H1 (cell line): ENCODE results near the gene RASSF4.

Experiments
- GABPA ChIP-seq: IDR thresholded peaks from 2 replicates; pipeline ENCODE4 v1.6.1; 2011; ENCODE audit warnings: mild to moderate bottlenecking, low read length, moderate library complexity, borderline replicate concordance; ENCODE audit not compliant: insufficient read depth
- SIN3A ChIP-seq, 2 experiments: IDR thresholded peaks in 1 of 2; conservative IDR thresholded peaks in 1 of 2; 2 replicates each; pipeline ENCODE4 v1.6.1; 2011 to 2012; ENCODE audit warnings: low read length in 2 of 2, improper control_type of control experiment in 1 of 2, low read depth in 1 of 2, mild to moderate bottlenecking in 1 of 2
- SUZ12 ChIP-seq: fragments of 200-600 bp; sonication (generic); IDR thresholded peaks from 2 replicates; pipeline ENCODE4 v1.6.1; 2012; ENCODE audit warnings: mild to moderate bottlenecking, inconsistent platforms, low read length, moderate library complexity, mixed read lengths
- TF ChIP-seq, protein P1 (sequence below), 3 experiments: IDR thresholded peaks; 1 replicate in 2 of 3; 2 replicates in 1 of 3; pipeline versions ENCODE4 v1.5.1 to v1.6.1; 2011; ENCODE audit warnings: low read length in 3 of 3, mild to moderate bottlenecking in 3 of 3, inconsistent platforms in 2 of 3, low read depth in 1 of 3, moderate library complexity in 1 of 3; ENCODE audit not compliant: insufficient read depth in 1 of 3; ENCODE audit errors: control extremely low read depth in 1 of 3

GRCh38 chr10:44969854-44970253 is 10.3 kb downstream of the RASSF4 start:
- TF ChIP-seq SIN3A (conservative IDR thresholded peaks at IDR 0.05 in 1 of 2, IDR thresholded peaks at IDR 0.05 in 1 of 2; ENCODE audit: low read depth in 1 of 2, low read length in 2 of 2) (no peak), GABPA (no peak), SUZ12 (no peak)
- TF ChIP-seq, protein P1, sequence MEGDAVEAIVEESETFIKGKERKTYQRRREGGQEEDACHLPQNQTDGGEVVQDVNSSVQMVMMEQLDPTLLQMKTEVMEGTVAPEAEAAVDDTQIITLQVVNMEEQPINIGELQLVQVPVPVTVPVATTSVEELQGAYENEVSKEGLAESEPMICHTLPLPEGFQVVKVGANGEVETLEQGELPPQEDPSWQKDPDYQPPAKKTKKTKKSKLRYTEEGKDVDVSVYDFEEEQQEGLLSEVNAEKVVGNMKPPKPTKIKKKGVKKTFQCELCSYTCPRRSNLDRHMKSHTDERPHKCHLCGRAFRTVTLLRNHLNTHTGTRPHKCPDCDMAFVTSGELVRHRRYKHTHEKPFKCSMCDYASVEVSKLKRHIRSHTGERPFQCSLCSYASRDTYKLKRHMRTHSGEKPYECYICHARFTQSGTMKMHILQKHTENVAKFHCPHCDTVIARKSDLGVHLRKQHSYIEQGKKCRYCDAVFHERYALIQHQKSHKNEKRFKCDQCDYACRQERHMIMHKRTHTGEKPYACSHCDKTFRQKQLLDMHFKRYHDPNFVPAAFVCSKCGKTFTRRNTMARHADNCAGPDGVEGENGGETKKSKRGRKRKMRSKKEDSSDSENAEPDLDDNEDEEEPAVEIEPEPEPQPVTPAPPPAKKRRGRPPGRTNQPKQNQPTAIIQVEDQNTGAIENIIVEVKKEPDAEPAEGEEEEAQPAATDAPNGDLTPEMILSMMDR (IDR thresholded peaks at IDR 0.05; ENCODE audit: control extremely low read depth in 1 of 3, insufficient read depth in 1 of 3, low read depth in 1 of 3, low read length in 3 of 3), result no peak
